HG02970 (cell line): ENCODE results near the gene TFB2M.

Experiments
- ATAC-seq: cut with Tn5 transposase; IDR thresholded peaks from one replicate; pipeline ENCODE4 v1.9.1; 2021; ENCODE audit warnings: mild to moderate bottlenecking, moderate library complexity, moderate number of reproducible peaks; ENCODE audit not compliant: unreplicated experiment, low FRiP score

Gene TFB2M

DNA sequence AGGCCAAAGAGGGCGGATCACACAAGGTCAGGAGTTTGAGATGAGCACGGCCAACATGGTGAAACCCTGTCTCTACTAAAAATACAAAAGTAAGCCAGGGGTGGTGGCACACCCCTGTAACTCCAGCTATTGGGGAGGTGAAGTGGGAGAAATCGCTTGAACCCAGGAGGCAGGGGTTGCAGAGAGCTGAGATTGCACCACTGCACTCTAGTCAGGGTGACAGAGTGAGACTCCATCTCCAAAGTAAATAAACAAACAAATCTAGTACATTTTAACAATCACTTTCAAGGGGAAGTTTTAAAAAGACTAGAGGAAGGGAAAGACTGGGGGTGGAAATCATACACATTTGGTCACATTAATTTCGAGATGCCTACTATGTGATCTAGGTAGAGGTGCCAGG is 6.8 kb downstream of the TFB2M start:
- ATAC-seq, result no peak

DNA sequence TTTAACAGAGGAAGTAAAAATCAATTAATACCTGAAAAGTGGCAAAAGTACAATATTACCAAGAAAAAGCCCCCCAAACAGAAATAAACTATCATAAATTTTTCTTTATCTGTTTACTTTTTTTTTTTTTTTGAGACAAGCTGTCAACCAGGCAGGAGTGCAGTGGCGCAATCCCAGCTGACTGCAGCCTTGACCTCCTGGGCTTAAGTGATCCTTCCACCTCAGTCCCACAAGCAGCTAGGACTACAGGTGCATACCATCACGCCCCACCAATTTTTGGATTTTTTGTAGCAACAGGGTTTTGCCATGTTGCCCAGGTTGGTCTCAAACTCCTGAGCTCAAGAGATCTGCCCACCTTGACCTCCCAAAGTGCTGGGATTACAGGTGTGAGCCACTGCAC is 8.0 kb downstream of the TFB2M start:
- no peak for ATAC-seq

DNA sequence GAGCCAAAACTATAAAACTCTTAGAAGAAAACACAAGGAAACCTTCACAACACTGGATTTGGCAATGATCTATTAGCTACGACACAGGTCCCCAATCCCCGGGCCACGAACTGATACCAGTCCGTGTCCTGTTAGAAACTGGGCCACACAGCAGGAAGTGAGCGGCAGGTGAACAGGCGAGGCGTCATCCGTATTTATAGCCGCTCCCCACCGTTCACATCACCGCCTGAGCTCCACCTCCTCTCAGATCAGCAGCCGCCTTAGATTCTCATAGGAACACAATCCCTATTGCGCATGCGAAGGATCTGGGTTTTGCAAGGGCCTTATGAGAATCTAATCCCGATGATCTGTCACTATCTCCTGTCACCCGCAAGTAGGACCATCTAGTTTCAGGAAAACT is 11.9 kb downstream of the TFB2M start:
- ATAC-seq, result no peak

DNA sequence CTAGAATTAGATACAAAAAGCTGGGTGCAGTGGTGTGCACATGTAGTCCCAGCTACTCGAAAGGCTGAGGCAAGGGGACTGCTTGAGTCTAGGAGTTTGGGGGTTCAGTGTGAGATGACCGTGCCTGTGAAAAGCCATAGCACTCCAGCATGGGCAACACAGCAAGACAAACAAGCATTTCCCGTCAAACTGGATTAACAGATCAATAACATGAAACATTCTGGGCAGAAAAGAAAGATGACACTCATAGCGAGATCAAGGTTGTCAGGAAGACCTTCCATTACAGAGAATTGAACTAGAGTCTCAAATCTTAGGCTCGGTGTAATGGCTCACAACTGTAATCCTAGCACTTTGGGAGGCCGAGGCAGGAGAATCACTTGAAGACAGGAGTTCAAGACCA is 14.0 kb downstream of the TFB2M start:
- ATAC-seq, result no peak

DNA sequence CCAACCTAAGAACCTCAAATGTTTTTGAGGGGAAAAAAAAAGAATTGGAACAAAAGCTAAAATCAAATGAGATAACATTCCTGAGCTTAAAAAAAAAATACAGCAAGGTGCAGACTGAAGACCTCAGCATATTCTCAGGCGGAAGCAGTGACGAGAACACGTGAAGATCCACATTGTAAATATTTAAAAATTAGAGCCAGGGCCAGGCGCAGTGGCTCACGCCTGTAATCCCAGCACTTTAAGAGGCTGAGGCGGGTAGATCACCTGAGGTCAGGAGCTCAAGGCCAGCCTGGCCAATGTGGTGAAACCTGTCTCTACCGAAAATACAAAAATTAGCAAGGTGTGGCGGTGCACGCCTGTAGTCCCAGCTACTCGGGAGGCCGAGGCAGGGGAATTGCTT is 15.7 kb downstream of the TFB2M start:
- ATAC-seq, result no peak

DNA sequence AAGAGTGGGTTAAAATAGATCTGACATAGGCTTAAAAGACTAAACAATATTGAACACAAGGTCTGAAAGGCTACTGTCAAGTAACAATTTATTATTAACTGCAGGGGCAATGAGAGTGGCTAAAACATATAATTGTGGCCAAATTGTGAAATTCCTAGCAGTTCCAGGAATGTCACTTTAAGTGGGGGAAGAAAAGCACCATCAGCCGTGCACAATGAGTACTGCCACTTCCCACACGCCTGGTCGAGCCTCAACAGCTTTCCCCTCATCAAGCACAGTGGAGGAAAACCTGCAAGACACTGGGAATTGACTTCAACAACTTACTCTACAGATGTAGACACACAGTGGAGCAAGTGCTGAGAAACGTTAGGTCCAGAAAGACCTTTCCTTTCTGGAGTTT is 16.4 kb downstream of the TFB2M start:
- ATAC-seq, result no peak

DNA sequence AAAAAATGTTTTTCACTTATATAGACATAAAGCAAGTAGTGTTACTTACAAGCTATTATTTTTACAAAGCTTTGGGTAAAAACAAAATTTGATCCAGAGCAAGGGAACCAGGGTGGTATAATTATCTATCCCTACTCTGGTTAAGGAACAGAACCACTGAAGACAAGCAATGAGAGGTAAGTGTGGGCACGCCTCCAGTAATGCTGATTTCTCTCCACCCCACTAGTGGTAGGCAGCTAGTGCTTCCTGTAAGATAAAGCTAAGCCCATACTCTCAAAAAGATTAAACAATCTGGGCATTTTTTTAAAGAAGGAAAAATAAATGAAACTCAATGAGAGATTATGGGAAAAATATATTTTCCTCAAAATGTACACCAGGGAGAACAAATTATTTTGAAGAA is 22.1 kb downstream of the TFB2M start:
- ATAC-seq, result no peak

DNA sequence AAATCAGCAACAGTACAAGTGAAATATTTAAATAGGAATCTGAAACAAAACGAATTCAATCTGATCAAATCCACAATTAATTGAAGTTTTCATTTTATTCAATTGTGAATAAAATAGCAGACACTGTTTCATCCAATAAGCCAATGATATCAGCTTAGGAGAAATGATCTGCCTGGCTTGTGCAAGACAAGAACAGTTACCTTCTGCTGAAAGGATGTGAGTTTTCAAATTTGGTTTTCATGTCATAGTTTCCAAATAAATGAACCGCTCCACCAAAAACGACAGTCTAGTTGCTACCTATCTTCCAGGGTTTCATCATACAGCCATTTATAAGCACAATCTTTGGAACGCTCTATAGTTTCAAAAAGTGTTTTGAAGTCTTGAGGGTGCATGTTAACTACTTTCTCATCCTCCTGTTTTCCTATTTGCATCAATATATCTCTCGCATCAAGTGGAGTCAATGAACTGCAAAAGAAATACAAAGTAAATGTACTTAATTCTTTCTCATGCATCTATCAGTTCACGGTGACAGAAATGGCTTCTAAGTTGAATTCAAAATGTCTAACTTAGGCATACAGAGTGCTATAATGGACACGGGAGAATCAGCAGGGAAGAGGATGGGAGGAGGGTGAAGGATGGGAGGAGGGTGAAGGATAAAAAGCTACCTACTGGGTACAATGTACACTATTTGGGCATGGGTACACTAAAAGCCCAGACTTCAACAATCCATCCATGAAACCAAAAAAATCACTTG is 25.1 kb downstream of the TFB2M start:
- no peak for ATAC-seq

DNA sequence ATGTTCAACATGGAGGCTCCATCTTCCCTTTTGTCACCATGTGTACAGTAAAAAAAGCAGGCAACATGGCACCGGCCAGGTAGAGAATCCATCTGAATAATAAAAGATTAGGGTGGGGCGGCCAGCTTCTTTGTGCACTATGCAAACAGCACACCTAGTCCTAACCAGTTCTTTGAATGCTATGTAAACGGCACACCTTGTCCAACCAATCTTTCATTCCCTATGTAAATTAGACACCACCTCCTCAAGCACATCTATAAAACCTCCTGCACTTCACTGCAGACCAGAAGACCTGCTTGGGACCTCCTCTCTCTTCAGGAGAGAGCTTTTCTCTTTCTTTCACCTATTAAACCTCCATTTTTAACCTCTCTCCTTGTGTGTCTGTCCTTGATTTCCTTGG is 28.2 kb downstream of the TFB2M start:
- no peak for ATAC-seq

DNA sequence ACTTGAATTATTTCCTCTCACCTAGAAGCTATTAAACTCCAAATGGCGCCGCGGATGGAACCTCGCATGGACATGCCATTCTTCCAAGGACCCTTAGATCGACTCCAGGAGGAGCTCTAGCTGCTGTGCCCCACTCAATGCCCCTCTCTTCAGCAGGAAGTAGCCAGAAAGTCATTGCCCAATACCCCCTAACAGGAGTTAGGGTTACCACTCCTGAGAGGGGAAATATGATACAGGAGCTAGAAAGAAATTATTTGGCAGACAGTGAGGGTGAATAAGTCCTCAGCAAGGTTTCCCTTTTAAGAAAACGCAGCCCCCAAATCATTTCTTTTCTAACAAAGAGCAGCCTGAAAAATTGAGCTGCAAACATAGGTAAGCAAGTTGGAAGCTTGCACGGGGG is 28.6 kb downstream of the TFB2M start:
- ATAC-seq, result no peak

DNA sequence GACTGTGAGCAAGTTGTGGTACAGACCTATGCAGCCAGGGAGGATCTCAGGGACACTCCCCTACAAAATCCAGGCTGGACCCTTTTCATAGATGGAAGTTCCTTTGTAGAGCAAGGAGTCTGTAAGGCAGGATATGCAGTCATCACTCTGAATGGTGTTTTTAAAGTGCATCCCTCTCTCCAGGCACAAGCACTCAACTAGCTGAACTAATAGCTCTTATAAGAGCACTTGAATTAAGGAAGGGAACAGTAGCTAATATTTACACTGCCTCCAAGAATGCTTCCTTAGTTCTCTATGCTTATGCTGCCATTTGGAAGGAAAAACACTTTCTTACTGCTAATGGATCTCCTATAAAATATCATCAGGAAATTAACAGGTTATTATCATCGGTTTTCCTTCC is 31.9 kb downstream of the TFB2M start:
- ATAC-seq, result no peak

DNA sequence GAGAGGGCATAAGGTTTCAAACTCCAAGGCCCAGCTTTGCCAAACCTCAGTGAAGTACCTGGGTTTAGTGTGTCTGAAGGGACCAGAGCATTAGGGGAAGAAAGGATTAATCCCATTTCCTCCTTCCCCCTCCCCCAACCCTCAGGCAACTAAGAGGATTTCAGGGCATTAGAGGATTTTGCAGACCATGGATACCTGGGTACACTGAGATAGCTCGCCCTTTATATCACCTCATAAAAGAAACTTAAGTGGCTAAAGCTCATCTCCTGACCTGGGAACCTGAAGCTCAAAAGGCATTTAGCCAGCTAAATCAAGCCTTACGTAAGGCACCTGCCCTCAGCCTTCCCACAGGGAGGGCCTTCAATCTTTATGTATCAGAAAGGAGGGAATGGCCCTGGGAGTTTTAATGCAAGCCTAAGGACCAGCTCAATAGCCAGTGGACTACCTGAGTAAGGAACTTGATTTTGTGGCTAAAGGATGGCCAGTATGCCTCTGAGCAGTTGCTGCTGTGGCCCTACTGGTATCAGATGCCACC is 32.6 kb downstream of the TFB2M start:
- no peak for ATAC-seq

DNA sequence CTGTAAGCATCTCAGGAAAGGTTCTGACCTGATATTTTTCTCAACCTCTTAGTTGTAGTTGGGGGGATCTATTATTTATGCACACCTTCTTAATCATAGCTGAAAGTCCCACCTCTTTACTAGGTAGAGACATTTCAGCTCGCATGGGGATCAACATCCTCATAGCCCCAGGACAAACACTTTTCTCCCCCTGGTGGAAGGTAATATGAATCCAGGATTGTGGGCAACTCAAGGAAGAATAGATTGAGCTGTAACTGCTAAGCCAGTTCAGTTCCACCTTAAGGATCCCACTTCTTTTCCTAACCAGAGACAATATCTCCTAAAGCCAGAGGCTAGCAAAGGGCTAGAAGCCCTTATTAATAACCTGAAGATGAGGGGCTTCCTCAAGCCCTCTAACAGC is 33.5 kb downstream of the TFB2M start:
- ATAC-seq, result no peak

DNA sequence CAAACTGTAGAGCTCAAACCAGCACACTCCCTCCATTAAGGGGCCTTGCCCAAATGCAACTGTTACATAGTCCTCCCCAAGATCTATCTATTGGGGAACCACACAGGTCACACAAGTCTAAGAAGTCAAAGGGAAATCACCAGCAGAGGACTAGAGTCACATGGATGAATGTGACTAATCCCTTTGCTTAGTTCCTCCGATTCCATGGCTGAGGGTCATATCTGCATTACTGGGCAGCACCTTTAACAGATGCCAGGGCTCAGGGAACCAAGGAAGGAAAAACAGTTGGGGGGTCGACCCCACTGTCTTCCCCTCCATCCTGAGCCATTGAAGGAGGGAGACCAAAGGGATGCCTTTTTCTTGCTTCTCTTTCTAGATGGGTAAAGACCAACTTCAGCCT is 35.6 kb downstream of the TFB2M start:
- ATAC-seq, result no peak

DNA sequence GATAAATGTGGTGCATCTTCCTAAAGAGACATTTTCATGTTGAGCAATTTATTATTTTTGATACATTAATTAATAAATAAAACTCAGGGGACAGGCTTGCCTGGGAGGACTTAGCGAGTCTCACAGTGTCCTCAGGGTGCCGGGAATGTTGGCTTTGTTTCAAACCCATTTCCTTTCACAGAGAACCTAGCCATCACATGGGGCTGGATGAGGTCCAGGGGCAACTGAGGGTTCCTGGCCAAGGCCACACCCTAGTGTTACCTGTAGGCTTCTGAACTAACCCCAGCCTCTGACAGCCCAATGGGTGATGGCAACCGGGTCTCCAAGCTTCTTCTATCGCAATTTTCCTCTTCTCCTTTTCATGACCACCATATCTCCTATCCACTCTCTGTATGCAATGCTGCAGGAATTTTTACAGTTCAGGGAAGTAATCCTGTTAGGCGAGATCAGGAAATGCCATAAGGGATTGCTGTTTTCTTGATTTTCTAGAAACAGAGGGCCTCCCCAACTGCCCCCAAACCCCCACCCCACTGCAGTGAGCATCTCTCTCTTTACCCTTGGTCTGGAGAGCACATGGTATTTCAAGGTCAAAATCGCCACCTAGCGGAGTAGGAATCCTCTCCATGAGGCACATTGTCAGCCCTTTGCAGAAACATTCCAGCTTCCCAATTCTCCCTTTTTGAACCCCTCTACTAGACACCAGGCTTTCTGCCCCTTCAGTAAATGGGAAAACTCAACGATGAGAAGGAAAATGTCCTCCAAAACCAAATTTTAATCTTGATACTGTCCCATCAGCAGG is 36.9 kb downstream of the TFB2M start:
- ATAC-seq, result no peak

DNA sequence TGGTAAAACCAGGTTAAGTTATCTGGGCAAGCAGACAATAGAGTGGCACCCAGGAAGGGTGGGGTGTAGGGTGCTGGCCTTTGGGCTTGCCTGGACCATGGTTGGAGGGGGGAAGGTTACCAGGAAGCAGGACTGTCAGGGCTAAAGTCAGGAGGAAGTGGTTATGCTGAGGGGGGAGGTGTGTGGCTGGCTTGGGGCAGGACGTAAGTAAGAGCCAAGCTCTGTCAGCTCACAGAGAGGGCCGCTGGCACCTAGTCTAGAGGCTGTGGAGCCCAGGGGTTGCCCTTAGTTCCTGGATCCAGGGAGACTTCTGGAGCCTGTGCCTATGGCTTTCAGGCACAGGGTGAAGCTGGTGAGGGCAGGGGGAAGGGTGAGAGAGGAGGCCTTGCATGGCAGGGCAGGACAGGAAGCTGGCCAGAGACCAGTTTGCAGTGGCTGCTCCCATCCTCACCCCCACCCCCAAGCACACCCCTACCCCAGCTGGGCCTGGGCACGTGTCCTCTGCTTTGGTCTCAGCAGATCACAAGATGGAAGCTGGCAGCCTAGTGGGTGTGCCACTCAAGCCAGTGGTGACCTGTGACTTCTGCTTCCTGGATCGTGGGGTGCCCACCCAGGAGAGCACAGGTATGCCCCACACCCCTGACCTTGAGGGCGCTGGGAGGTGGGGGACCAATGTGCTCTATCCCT is 38.5 kb downstream of the TFB2M start:
- no peak for ATAC-seq

DNA sequence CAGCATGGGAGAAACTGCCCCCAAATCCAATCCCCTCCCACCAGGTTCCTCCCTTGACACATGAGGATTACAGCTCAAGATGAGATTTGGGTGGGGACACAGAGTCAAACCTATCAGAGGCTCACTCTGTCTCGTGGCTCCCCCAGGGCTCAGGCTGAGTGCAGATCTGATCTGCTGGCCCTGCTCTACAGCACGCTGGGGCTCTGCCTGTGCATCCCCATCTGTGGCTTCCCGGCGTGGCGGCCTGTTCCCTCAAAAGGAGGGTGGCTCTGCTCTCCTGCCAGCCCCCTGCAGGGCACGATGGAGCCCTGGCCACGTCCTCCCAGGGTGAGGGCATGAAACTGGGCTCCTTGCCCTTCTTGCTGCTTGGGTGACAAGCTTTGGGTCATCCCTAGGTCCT is 39.1 kb downstream of the TFB2M start:
- ATAC-seq, result no peak

DNA sequence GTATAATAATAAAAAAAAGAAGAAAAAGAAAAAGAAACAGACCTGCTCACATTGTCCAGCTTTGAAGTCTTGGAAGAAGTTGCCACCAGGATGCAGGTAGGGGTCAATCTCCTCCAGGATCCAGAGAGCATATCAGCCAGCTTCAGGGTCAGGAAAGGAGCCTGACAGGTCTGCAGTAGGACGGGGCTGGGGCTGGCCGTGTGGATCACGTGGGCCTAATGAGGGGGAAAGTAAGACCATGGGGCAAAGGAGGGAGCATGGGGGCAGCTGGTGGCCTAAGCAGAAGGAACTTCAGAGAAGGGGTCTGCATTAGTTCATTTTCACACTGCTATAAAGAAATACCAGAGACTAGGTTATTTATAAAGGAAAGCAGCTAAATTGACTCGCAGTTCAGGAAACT is 39.7 kb downstream of the TFB2M start:
- no peak for ATAC-seq

DNA sequence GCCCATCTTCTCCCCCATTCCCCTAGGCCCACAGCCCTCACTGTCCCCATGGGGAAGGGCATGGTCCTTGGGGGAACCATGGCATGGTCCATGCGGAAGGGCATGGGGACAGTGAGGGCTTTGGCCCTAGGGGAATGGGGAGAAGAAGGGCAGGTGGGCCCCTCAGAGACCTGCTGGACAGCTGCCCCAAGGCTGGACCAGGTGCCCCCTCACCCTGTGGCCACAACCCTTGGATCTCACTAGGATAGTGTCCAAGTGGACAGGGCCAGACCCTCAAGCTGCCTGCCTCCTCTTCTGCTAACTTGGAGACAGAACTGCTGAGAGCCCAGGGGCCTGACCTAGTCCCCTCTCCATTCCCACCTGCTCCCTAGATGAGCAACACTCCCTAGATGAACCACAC is 46.5 kb downstream of the TFB2M start:
- ATAC-seq, result no peak

DNA sequence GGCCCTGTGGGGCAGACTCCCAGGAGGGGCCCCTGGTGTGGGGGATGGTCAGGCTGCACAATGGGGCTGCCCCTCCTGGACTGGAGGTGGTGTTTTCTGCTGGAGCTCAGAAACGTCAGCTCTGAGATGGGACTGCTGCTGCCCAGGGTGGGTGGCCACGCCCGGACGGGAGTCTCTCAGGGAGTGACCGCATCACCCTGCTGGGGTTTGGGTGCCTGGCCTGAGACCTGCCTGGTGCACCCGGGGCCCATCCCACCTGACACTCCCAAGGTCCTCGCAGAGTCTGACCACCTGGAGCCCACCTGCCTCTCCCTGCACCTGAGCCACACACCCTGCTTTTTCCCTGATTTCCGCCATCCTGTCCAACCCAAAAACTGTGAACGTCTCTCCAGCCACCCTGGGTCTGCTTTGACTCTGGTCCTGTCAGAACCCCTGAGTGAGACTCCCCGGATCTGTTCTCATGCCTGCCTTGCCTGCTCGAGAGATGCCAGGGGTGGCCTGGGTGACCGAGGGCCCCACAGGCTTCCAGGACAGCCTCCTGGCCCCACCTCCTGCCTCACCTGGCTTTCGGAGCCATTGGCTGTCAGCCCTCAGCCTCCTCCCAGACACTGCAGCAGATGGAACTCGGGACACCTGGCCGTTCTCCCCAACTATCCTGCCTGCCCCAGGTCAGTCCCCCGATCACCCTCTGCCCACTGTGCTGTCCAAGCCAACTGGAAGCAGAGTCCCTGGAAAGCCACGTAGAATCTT is 47.4 kb downstream of the TFB2M start:
- no peak for ATAC-seq

DNA sequence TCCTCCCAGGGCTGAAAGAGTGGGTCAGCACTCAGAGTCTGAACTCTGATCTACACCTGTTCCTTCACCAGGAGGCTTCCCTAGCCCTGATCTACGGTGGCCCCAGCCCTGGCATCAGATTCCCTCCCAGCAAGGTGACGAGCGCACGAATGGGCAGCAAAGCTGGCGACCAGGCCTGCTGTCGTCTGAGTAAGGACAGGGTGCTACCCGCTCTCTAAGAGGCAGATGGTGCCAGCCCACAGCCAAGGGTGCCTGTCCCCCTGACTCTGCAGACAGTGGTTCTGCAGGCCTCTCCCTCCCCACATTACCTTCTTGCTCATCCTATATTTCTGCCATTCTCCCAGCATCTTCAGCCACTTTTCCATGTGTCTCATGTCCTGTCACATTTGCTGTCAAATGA is 48.7 kb downstream of the TFB2M start:
- no peak for ATAC-seq
